ENCODE data around the gene SUMO4. TPM values are rescaled to one million over a fixed set of nuclear protein-coding genes. Genes with fewer than 3 reads are reported as not detected.

Gene SUMO4
- total and polyA plus RNA-seq, 9 of the 15 experiments (the other 6 are each of a cell fraction or from before 2014, with no cell fraction given), result 0.20 to 1.9 (median 0.50) TPM; not detected in 2

DNA sequence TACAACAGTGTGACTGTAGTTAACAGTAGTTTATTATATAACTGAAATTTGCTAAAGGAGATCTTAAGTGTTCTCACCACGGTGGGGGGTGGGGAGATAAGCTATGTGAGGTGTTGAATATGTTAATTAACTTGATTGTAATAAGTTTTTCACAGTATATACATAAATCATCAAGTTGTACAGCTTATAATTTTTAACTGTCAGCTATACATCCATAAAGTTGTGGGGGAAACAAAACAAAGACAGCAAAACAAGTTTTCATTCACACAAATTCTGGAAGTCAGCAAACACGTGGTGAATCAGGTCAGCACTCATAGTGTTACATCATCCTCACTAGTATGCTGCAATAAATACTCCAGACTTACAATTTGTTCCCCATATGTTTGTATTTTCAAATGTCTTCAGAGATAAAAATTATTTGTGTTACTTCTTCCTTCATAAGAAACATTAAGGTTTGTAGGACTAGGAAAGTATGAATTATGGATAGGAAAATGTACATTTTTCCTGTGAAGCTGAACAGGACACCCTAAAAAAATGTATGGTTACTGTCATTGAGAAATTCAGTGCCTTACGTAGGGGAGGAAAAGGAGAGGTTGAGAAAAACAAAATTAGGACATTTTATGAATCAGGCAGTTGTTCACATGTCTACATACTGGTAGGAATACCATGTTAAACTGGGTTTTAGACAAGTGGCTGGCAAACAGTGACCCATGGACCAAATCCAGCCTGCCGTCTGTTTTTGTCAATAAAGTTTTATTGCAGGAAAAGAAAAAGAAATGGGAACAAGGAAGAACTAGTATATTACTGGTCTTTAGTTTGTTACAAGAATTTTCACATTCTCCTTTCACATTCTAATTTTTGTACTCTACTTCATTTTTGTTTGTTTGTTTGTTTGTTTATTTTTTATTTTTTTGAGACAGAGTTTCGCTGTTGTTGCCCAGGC lies 6.0 kb downstream of the SUMO4 start (continued):
- TF ChIP-seq, protein P1, sequence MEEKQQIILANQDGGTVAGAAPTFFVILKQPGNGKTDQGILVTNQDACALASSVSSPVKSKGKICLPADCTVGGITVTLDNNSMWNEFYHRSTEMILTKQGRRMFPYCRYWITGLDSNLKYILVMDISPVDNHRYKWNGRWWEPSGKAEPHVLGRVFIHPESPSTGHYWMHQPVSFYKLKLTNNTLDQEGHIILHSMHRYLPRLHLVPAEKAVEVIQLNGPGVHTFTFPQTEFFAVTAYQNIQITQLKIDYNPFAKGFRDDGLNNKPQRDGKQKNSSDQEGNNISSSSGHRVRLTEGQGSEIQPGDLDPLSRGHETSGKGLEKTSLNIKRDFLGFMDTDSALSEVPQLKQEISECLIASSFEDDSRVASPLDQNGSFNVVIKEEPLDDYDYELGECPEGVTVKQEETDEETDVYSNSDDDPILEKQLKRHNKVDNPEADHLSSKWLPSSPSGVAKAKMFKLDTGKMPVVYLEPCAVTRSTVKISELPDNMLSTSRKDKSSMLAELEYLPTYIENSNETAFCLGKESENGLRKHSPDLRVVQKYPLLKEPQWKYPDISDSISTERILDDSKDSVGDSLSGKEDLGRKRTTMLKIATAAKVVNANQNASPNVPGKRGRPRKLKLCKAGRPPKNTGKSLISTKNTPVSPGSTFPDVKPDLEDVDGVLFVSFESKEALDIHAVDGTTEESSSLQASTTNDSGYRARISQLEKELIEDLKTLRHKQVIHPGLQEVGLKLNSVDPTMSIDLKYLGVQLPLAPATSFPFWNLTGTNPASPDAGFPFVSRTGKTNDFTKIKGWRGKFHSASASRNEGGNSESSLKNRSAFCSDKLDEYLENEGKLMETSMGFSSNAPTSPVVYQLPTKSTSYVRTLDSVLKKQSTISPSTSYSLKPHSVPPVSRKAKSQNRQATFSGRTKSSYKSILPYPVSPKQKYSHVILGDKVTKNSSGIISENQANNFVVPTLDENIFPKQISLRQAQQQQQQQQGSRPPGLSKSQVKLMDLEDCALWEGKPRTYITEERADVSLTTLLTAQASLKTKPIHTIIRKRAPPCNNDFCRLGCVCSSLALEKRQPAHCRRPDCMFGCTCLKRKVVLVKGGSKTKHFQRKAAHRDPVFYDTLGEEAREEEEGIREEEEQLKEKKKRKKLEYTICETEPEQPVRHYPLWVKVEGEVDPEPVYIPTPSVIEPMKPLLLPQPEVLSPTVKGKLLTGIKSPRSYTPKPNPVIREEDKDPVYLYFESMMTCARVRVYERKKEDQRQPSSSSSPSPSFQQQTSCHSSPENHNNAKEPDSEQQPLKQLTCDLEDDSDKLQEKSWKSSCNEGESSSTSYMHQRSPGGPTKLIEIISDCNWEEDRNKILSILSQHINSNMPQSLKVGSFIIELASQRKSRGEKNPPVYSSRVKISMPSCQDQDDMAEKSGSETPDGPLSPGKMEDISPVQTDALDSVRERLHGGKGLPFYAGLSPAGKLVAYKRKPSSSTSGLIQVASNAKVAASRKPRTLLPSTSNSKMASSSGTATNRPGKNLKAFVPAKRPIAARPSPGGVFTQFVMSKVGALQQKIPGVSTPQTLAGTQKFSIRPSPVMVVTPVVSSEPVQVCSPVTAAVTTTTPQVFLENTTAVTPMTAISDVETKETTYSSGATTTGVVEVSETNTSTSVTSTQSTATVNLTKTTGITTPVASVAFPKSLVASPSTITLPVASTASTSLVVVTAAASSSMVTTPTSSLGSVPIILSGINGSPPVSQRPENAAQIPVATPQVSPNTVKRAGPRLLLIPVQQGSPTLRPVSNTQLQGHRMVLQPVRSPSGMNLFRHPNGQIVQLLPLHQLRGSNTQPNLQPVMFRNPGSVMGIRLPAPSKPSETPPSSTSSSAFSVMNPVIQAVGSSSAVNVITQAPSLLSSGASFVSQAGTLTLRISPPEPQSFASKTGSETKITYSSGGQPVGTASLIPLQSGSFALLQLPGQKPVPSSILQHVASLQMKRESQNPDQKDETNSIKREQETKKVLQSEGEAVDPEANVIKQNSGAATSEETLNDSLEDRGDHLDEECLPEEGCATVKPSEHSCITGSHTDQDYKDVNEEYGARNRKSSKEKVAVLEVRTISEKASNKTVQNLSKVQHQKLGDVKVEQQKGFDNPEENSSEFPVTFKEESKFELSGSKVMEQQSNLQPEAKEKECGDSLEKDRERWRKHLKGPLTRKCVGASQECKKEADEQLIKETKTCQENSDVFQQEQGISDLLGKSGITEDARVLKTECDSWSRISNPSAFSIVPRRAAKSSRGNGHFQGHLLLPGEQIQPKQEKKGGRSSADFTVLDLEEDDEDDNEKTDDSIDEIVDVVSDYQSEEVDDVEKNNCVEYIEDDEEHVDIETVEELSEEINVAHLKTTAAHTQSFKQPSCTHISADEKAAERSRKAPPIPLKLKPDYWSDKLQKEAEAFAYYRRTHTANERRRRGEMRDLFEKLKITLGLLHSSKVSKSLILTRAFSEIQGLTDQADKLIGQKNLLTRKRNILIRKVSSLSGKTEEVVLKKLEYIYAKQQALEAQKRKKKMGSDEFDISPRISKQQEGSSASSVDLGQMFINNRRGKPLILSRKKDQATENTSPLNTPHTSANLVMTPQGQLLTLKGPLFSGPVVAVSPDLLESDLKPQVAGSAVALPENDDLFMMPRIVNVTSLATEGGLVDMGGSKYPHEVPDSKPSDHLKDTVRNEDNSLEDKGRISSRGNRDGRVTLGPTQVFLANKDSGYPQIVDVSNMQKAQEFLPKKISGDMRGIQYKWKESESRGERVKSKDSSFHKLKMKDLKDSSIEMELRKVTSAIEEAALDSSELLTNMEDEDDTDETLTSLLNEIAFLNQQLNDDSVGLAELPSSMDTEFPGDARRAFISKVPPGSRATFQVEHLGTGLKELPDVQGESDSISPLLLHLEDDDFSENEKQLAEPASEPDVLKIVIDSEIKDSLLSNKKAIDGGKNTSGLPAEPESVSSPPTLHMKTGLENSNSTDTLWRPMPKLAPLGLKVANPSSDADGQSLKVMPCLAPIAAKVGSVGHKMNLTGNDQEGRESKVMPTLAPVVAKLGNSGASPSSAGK (IDR thresholded peaks at IDR 0.05), result peak; percentile 86
- TF ChIP-seq PTRF (tag; IDR thresholded peaks at IDR 0.05), result no peak
- no peak for TF ChIP-seq LARP7 (IDR thresholded peaks at IDR 0.05)
- TF ChIP-seq, protein P2, sequence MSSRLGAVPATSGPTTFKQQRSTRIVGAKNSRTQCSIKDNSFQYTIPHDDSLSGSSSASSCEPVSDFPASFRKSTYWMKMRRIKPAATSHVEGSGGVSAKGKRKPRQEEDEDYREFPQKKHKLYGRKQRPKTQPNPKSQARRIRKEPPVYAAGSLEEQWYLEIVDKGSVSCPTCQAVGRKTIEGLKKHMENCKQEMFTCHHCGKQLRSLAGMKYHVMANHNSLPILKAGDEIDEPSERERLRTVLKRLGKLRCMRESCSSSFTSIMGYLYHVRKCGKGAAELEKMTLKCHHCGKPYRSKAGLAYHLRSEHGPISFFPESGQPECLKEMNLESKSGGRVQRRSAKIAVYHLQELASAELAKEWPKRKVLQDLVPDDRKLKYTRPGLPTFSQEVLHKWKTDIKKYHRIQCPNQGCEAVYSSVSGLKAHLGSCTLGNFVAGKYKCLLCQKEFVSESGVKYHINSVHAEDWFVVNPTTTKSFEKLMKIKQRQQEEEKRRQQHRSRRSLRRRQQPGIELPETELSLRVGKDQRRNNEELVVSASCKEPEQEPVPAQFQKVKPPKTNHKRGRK (tag; IDR thresholded peaks at IDR 0.05), result no peak
- no peak for TF ChIP-seq HDAC2 (IDR thresholded peaks at IDR 0.05)
- no peak; the same call in 1 of the 2 replicates for TF ChIP-seq ZSCAN32 (CRISPR knock-in tag; IDR thresholded peaks at IDR 0.05)
- TF ChIP-seq WHSC1 (IDR thresholded peaks at IDR 0.05; ENCODE audit: low read length), result no peak
- no peak for TF ChIP-seq TGIF2 (CRISPR knock-in tag; IDR thresholded peaks at IDR 0.05)
- TF ChIP-seq ZNF274 (IDR thresholded peaks at IDR 0.05; ENCODE audit: borderline replicate concordance, low read depth, low read length), result no peak
- TF ChIP-seq SAFB (IDR thresholded peaks at IDR 0.05; ENCODE audit: borderline replicate concordance, low read depth, low read length), result no peak
- TF ChIP-seq DMBX1 (CRISPR knock-in tag; IDR thresholded peaks at IDR 0.05; ENCODE audit: borderline replicate concordance), result peak; percentile 81
- TF ChIP-seq, protein P3, sequence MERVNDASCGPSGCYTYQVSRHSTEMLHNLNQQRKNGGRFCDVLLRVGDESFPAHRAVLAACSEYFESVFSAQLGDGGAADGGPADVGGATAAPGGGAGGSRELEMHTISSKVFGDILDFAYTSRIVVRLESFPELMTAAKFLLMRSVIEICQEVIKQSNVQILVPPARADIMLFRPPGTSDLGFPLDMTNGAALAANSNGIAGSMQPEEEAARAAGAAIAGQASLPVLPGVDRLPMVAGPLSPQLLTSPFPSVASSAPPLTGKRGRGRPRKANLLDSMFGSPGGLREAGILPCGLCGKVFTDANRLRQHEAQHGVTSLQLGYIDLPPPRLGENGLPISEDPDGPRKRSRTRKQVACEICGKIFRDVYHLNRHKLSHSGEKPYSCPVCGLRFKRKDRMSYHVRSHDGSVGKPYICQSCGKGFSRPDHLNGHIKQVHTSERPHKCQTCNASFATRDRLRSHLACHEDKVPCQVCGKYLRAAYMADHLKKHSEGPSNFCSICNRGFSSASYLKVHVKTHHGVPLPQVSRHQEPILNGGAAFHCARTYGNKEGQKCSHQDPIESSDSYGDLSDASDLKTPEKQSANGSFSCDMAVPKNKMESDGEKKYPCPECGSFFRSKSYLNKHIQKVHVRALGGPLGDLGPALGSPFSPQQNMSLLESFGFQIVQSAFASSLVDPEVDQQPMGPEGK (CRISPR knock-in tag; IDR thresholded peaks at IDR 0.05; ENCODE audit: borderline replicate concordance), result no peak

All from K562 (cell line).